Keratinocyte (primary cell): Measurements from ENCODE around the gene RNF144B. TPM values are rescaled to one million over a fixed set of nuclear protein-coding genes. Genes with fewer than 3 reads are reported as not detected.

ENCODE experiments used
- DNase-seq: peaks from one replicate; pipeline ENCODE4 v3.0.0-alpha.2; 2011; ENCODE audit warnings: low read depth, missing footprints, low spot score
- FAIRE-seq: peaks from 2 replicates; lab custom pipeline; 2011; peaks lifted over from hg19 to GRCh38; lab: Jason Lieb, UNC
- H2AFZ ChIP-seq: 2 replicates; pipeline ENCODE4 v1.6.0; 2012; ENCODE audit warnings: low read length, control low read depth, inconsistent platforms; ENCODE audit not compliant: control insufficient read depth
- H3K27ac ChIP-seq: 2 replicates; pipeline ENCODE4 v1.5.1; 2011; ENCODE audit warnings: low read length; ENCODE audit not compliant: control insufficient read depth, insufficient read depth
- H3K27me3 ChIP-seq: 3 replicates; pipeline ENCODE4 v1.6.0; 2011; ENCODE audit warnings: low read length; ENCODE audit not compliant: control insufficient read depth, insufficient read depth; ENCODE audit errors: extremely low read depth
- H3K36me3 ChIP-seq, 2 experiments: 2 replicates in 1 of 2; 3 replicates in 1 of 2; pipeline ENCODE4 v1.5.1; 2011; ENCODE audit warnings: low read length in 2 of 2, mild to moderate bottlenecking in 1 of 2; ENCODE audit not compliant: control insufficient read depth in 2 of 2, insufficient read depth in 2 of 2; ENCODE audit errors: extremely low read depth in 1 of 2
- H3K4me1 ChIP-seq: 3 replicates; pipeline ENCODE4 v1.5.1; 2011; ENCODE audit warnings: low read length; ENCODE audit not compliant: control insufficient read depth, insufficient read depth; ENCODE audit errors: extremely low read depth
- H3K4me2 ChIP-seq: 3 replicates; pipeline ENCODE4 v1.6.0; 2011; ENCODE audit warnings: low read depth, low read length; ENCODE audit not compliant: control insufficient read depth, insufficient read depth; ENCODE audit errors: extremely low read depth
- H3K4me3 ChIP-seq, 3 experiments: fragments of 200-600 bp in 1 of 3; sonication (generic) in 1 of 3; 2 replicates in 2 of 3; 3 replicates in 1 of 3; pipeline ENCODE4 v1.5.1; 2011 to 2016; ENCODE audit warnings: low read length in 3 of 3, mild to moderate bottlenecking in 3 of 3, control low read depth in 2 of 3, inconsistent platforms in 1 of 3, low read depth in 1 of 3, mixed read lengths in 1 of 3, mixed run types in 1 of 3, moderate library complexity in 1 of 3; ENCODE audit not compliant: control insufficient read depth in 2 of 3, insufficient read depth in 2 of 3; ENCODE audit errors: extremely low read depth in 1 of 3
- H3K79me2 ChIP-seq: 2 replicates; pipeline ENCODE4 v1.6.0; 2012; ENCODE audit warnings: low read length; ENCODE audit not compliant: control insufficient read depth, insufficient read depth
- H3K9ac ChIP-seq: 3 replicates; pipeline ENCODE4 v1.6.0; 2011; ENCODE audit warnings: low read length; ENCODE audit not compliant: control insufficient read depth, insufficient read depth; ENCODE audit errors: extremely low read depth
- H3K9me1 ChIP-seq: 3 replicates; pipeline ENCODE4 v1.6.0; 2011; ENCODE audit warnings: low read length; ENCODE audit not compliant: control insufficient read depth, insufficient read depth; ENCODE audit errors: extremely low read depth
- H3K9me3 ChIP-seq: 2 replicates; pipeline ENCODE4 v1.5.1; 2012; ENCODE audit warnings: low read depth, low read length; ENCODE audit not compliant: control insufficient read depth
- H4K20me1 ChIP-seq: 3 replicates; pipeline ENCODE4 v1.6.0; 2011; ENCODE audit warnings: low read length; ENCODE audit not compliant: control insufficient read depth, insufficient read depth; ENCODE audit errors: extremely low read depth
- CTCF ChIP-seq, 3 experiments: IDR thresholded peaks in 1 of 3; conservative IDR thresholded peaks in 1 of 3; optimal IDR thresholded peaks in 1 of 3; 2 replicates in 2 of 3; 3 replicates in 1 of 3; pipeline versions ENCODE3 to v1.5.1; 2011; ENCODE audit warnings: low read length in 3 of 3, mild to moderate bottlenecking in 3 of 3, moderate library complexity in 2 of 3, control low read depth in 1 of 3, inconsistent platforms in 1 of 3; ENCODE audit not compliant: insufficient read depth in 2 of 3; ENCODE audit errors: extremely low read depth in 1 of 3
- EZH2 ChIP-seq: IDR thresholded peaks from one replicate; pipeline ENCODE4 v1.6.1; 2012; ENCODE audit warnings: inconsistent platforms, mild to moderate bottlenecking, low read length, moderate library complexity
- dilution Hi-C: fragments of 300-500 bp; cut with MboI; formaldehyde crosslinking; loops from one replicate; pipeline ENCODE4 v1.7.0; 2020; ENCODE audit warnings: low sequenced_read_pairs; ENCODE audit not compliant: extremely low pct_ligation_motif_present
- polyA plus RNA-seq, 5 experiments: library from polyadenylated mRNA; depleted of rRNA in 3 of 5; stranded (reverse) in 3 of 5; stranded (forward) in 1 of 5; unstranded in 1 of 5; fragments of >200 nt; gene quantifications; 1 replicate in 1 of 5; 2 replicates in 3 of 5; 3 replicates in 1 of 5; pipeline versions ENCODE4 v1.2.1 to v1.2.3, GENCODE V29; 2011 to 2012; ENCODE audit warnings: missing spikeins in 2 of 5, low read depth in 1 of 5, low replicate concordance in 1 of 5

RNF144B gene
- polyA plus RNA-seq, 1 donor (not counting 4 experiments of a cell fraction or from before 2014, with no cell fraction given): 9.0 TPM

- TF ChIP-seq CTCF (optimal IDR thresholded peaks at IDR 0.05 in 1 of 3, IDR thresholded peaks at IDR 0.05 in 1 of 3, conservative IDR thresholded peaks at IDR 0.05 in 1 of 3; ENCODE audit: extremely low read depth in 1 of 3, insufficient read depth in 2 of 3, low read length in 3 of 3): no peak
- no peak for TF ChIP-seq EZH2
- Histone ChIP-seq H2AFZ (no peak overlapping the region), H3K27me3 (no peaks in the 10 kb centered on the region), H3K9me1 (no peaks in the 10 kb centered on the region), H3K4me1 (no peaks in the 10 kb centered on the region), H3K36me3 (no peaks in the 10 kb centered on the region), H3K27ac (no peak overlapping the region), H3K4me3 (no peak overlapping the region), H3K9ac (no peak overlapping the region), H3K79me2 (no peaks in the 10 kb centered on the region), H3K9me3 (no peaks in the 10 kb centered on the region), H3K4me2 (no peak overlapping the region), H4K20me1 (no peaks in the 10 kb centered on the region)
- FAIRE-seq: no peak
- no peak for DNase-seq
- dilution Hi-C loops: no loop called here
Observed at GRCh38 chr6:18447552-18447951, 60.4 kb downstream of the RNF144B start.

DNA sequence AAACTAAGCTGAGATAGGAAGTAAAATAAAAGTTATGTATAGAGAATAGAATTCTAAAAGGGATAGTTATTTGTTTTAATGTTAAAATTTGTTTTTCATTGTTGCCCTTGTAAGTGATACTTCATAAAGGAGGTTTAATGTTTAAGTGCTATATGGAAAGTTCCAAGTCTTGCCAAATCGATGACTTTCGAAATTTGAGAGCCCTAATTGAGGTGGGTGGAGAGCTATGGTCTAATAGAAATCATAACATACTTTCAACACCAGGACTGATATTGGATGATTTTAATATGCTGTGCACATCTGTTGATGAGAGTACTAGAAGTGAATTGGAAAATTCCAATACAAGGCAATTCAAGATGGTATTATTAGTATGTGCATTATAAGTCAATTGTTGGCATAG lies 64.6 kb downstream of the RNF144B start:
- no peaks in the 10 kb centered on the region for H3K9me1 ChIP-seq
- DNase-seq (no peak), FAIRE-seq (no peak)
- H3K27me3 ChIP-seq: no peaks in the 10 kb centered on the region
- TF ChIP-seq EZH2: no peak
- TF ChIP-seq CTCF (optimal IDR thresholded peaks at IDR 0.05 in 1 of 3, IDR thresholded peaks at IDR 0.05 in 1 of 3, conservative IDR thresholded peaks at IDR 0.05 in 1 of 3; ENCODE audit: extremely low read depth in 1 of 3, insufficient read depth in 2 of 3, low read length in 3 of 3): no peak
- H3K9me3 ChIP-seq: no peaks in the 10 kb centered on the region
- dilution Hi-C loops: no loop called here
- no peaks in the 10 kb centered on the region for H3K4me1 ChIP-seq
- no peak overlapping the region for H3K4me3 ChIP-seq
- no peak overlapping the region for H3K27ac ChIP-seq
- no peak overlapping the region for H3K9ac ChIP-seq
- H3K36me3 ChIP-seq: no peaks in the 10 kb centered on the region
- H3K79me2 ChIP-seq: no peaks in the 10 kb centered on the region
- H2AFZ ChIP-seq: no peak overlapping the region
- H4K20me1 ChIP-seq: no peaks in the 10 kb centered on the region
- H3K4me2 ChIP-seq: no peak overlapping the region
